ENCODE measurements around the gene ACKR3.

Gene ACKR3

GRCh38 chr2:236550701-236551465 lies 18.7 kb upstream of the ACKR3 start:
- DNase-seq = no peak

GRCh38 chr2:236551471-236552211 lies 18.0 kb upstream of the ACKR3 start:
- DNase-seq = no peak

GRCh38 chr2:236552212-236552542 lies 17.4 kb upstream of the ACKR3 start:
- DNase-seq = no peak

DNA sequence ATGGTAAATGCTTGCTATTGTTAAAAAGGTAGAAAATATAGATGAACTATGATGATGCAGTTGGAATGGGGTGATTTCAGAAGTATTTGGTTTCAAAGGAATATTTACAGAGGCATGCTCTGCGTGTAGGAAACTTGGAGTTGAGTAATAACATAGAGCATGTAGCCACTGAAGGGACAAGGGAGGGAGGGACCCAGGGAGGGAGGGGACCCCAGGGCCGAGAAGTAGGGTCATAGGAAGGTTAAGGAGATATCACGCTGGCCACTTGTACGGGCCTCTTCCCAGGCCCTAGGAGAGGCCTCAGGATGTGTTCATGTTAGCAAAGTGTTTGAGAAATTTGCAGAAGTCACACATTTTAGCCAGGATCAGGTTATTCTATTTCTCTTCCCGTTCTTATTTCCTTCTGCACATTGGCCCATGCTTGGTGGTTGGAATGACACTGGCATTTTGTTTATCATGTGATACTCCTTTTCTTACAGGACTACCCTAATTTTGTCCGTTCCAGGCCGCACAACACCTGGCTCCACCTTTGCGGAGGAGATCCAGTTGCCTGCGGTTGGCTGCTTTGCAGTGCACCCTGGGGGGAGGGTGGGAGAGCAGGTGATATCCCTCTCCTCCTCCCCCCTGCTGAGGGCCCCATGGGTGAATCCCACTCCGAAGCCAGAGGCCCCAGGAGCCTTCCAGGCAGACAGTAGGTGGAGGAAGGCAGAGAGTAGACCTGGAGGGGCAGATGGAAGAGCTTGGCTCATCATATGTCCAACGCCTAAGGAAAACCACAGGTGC lies 16.9 kb upstream of the ACKR3 start:
- no peak for DNase-seq

- no peak for DNase-seq
These were observed 16.1 kb upstream of the ACKR3 start for GRCh38 chr2:236553522-236553921.

GRCh38 chr2:236554629-236555282 lies 14.9 kb upstream of the ACKR3 start:
- DNase-seq = no peak

DNA sequence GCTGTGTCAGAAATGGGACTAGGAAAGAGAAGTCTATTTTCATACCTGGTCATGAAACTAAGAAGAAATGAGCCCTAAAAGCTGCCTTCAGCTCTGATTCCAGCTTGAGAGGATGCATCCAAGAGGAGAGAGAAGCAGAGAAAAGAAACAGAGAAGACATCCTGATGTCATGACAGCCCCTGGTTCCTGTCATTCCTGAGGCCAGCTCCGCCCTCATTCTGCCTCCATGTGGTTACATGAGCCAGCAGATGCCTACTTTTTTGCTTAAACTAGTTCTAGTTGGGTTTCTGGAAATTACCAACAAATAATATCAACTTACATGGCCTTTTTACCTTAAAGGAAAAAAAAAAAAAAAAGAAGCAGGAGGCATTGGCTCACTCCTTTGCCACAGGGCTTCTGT lies 14.1 kb upstream of the ACKR3 start:
- no peak for DNase-seq

- no peak for DNase-seq
These were observed 12.2 kb upstream of the ACKR3 start for GRCh38 chr2:236557306-236558030.

DNA sequence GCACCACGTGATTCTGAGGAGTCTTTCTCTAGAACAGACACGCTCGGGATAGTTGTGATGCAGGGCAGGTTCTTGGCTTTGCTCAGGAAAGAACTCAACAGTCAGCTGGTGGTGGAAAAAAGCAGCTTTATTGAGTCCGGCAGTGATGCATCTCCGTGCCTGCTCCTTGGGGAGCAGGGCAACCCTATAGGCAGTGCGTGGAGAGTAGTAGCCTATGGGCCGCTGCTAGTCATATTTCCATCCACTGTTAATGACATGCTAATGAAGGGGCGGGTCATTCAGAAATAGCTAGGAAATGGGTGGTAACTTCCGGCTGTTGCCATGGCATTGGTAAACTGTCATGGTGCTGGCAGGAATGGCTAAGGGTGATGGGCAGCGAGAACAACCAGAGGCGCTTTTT lies 11.6 kb upstream of the ACKR3 start:
- no peak for DNase-seq

DNA sequence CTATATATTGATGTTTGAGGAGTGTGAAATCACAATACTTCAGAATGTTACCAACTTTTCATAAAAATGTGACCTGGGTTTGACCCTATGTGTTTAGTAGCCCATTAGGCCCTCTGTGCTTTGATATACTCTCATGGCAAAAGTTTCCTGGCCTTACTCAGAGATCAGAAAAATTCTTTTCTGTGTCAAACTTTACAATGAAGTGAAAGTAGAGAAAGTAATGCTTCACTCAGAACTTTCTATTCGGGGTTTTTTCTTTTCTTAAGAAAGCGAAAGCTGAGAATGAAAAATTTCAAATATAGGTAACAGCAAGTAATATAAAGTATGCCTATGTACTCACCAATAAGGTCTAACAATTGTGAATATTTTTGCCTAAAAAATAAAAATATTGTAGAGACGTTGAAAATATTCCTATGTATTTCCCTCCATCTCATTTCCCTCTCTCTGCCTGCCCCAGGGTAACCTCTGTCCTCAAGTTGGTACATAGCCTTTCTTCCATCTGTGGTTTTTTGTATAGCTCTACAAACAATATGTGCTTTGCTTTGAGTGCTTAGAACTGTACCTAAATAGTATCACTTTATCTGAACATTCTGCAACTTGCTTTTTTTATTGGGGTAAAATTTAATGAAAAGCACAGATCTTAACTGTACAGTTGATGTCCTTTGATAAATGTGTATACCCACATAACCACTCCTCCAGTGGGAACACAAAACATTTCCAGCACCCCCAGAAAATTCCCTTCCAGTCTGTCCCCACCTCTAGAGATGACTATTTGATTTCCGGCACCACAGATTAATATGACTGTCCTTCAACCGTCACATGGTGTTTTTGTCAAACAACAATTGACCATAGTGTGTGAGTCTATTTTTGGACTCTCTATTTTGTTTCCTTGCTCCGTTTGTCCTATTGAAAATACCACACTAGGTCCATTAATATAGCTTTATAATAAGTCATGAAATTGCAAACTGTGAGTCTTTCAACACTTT lies 10.3 kb upstream of the ACKR3 start:
- DNase-seq = no peak

DNA sequence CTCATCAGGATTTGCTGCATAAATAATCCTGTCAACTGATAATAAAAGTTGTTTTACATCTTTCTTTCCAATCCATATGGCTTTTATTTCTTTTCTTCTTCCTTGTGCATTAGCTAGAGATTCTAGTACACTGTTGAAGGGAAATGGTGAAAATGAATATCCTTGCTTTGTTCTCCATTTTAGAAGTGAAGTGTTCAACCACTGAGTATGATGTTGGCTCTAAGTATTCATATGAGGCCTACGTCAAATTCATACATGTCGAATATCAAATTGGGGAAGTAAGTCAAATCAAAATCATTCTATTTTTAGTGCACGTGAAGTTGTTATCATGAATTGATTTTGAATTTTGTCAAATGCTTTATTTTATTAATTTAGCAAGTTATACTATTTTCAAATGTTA lies 7.8 kb upstream of the ACKR3 start:
- DNase-seq = no peak

DNA sequence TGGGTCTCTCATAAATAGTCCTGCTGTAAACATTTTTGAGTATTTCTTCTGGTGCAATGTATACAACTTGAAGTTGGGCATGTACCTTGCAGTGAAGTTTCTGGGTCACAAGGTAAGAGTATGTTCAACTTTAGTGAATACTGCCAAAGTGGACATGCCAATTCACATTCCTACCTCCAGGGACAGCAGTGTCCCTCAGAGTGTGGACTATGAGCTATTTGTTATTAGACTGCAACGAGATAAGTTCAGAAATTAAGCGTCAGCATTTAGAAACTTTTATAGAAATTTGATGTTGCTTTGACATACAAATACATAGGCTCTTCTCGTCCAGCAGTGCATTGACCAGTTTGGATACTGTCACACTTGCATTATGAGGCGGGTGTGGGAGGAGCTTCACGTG lies 7.2 kb upstream of the ACKR3 start:
- DNase-seq = no peak

- no peak for DNase-seq
These were observed 5.7 kb upstream of the ACKR3 start for GRCh38 chr2:236563953-236564352.

- no peak for DNase-seq
These were observed 4.4 kb upstream of the ACKR3 start for GRCh38 chr2:236565212-236565611.

DNA sequence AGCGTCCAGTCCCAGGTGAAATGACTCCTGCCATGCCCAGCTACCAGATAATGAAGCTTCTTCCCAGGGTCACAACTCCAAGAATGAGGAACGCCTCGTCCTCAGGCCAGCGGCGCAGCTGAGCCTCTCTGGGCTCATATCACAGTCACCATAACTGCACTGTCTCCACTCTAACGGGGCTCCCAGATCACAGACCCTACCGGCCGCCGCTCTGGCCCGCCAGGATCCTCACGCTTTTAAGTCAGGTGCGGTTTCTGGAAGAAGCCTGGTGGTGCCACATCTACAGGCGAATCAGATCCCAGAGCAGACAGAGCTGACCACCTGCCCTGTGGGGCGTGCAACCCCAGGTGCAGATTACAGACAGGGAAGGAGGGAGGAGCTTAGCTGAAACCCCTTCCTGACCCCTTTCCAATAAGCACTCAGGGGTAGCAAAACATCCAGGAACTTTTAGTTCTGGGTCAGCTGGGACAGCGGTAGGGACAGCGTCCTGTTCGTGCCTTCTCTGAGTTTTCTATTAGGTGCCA lies 3.7 kb upstream of the ACKR3 start:
- no peak for DNase-seq

GRCh38 chr2:236566596-236566995 lies 3.0 kb upstream of the ACKR3 start:
- DNase-seq = no peak

GRCh38 chr2:236568068-236568921 lies 1.3 kb upstream of the ACKR3 start:
- no peak for DNase-seq

DNA sequence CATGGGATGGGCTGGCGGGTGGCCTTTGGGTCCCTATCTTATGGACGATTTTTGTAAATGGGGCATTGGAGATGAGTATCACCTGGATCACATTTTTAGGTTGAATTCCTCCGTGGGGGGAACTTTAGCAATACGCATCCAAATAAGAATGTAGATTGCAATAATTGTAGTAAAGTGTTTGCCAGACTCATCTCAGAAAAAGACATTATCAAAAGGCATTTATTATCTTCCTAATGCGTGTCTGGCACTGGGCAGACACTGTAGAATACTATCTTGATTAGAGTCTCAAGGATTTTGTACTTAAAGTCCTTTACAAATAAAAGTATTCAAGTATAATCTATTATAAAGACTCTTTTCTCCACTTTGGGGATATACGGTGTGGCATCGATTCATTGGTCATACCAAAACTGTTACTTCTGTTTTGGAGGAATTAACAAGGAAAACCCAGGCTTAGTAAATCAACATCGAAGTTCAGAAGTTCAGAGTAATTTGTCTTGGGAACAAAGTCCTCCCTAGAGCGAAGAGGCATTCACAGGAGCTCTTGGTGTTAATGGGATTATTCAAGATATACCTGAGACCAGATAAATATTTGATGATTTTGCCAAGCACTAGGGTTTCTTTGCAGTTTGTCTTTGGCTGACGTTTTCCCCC lies 578 bp upstream of the ACKR3 start:
- DNase-seq = no peak

GRCh38 chr2:236570081-236570868 lies 650 bp downstream of the ACKR3 start:
- DNase-seq = no peak

Data from NCI-H1436 (cell line).